TTC549 (cell line): ENCODE measurements around the gene AKAP7.
"Not testable (repeated sequence)": the region's sequence is repeated elsewhere in the genome, so short reads cannot be mapped to it uniquely, and the experiment has no call there.

Experiments
- FAIRE-seq: peaks from 2 replicates; lab custom pipeline; 2012; peaks lifted over from hg19 to GRCh38; lab: Jason Lieb, UNC

The AKAP7 gene

GRCh38 chr6:131255434-131255833, 120.2 kb downstream of the AKAP7 start:
- FAIRE-seq, result no peak

- FAIRE-seq, result no peak
These were observed 120.6 kb downstream of the AKAP7 start for GRCh38 chr6:131255911-131256310.

GRCh38 chr6:131257104-131257503, 121.8 kb downstream of the AKAP7 start:
- no peak for FAIRE-seq

DNA sequence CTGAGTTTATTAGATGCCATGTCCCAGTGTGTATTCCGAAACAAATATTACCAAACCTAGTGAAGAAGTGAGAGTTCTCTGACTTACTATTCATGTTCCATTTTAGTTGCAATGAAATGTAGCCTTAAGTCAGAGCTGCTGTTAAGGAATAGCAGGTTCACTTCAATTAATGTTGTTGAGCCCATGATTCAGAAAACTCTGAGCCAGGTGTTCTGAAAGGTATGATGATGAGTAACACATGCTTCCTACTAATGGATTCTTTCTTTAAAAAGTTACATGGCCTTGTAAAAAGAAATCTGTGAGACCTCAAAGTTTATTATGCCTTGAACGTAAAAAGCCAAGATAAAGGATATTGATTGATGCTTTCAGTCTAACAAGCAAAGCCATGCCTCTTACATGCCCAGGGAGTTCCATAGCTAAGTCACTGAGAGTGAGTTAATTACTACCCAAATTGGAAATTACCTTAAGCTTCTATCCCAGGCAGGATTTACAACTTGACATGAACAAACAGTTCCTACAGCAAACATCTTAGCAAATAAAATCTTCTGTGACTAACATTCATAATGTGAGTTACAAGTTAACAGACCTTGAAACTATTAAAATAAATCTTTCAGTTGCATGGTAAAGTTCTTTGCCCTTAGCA, 122.9 kb downstream of the AKAP7 start:
- FAIRE-seq, result no peak

GRCh38 chr6:131258816-131259476, 123.7 kb downstream of the AKAP7 start:
- FAIRE-seq, result no peak

DNA sequence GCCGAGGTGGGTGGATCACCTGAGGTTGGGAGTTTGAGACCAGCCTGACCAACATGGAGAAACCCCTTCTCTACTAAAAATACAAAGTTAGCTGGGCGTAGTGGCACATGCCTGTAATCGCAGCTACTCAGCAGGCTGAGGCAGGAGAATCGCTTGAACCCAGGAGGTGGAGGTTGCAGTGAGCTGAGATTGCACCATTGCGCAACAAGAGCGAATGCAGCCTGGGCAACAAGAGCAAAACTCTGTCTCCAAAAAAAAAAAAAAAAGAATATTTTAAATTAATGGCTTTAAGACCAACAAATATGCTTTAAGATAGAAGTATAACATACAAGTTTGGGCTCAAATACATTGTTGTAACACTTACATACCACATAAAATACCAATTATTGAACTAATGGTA, 125.7 kb downstream of the AKAP7 start:
- not testable (repeated sequence) for FAIRE-seq

DNA sequence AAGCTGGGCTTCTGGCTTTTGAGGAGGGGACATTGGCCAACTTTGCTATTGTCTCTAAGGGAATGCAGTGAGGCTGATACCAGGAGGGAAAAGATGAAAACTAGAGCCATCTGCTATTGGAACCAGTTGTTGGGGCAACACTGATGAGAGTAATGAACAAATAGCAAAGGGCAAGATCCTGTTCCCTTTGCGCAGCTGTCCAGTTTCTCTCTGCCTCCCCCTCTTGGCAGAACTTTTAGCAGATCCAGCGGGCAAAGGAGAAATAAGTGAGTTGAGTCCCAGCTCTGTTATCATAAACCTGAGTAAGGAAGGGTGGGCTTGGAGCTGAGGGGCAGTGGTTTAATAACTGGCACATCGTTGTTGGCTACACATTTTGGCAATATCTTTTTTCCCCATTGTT, 126.8 kb downstream of the AKAP7 start:
- FAIRE-seq, result no peak

- no peak for FAIRE-seq
These were observed 130.7 kb downstream of the AKAP7 start for GRCh38 chr6:131265939-131266338.

GRCh38 chr6:131268303-131268702, 133.0 kb downstream of the AKAP7 start:
- no peak for FAIRE-seq

GRCh38 chr6:131269565-131270391, 134.5 kb downstream of the AKAP7 start:
- FAIRE-seq, result no peak

- no peak for FAIRE-seq
These were observed 135.3 kb downstream of the AKAP7 start for GRCh38 chr6:131270534-131270933.

DNA sequence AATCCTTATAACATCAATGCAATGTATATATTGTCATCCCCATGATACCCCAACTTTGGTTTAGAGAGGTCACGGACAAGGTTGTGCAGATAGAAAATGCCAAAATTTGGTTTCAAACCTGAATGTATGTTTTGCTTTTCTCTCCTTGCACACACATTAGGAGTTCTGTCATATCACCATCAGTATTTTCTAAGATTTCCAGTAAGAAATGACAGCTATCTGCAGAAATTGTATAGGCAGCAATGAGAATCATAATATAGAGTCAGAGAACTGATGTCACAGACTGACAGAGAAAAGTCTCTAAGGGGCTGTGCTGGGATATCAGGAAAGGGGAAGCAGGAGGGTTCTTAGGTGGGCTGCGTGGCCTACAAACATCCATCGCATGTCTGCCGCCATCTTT, 140.0 kb downstream of the AKAP7 start:
- FAIRE-seq, result no peak

- no peak for FAIRE-seq
These were observed 142.3 kb downstream of the AKAP7 start for GRCh38 chr6:131277591-131277990.

DNA sequence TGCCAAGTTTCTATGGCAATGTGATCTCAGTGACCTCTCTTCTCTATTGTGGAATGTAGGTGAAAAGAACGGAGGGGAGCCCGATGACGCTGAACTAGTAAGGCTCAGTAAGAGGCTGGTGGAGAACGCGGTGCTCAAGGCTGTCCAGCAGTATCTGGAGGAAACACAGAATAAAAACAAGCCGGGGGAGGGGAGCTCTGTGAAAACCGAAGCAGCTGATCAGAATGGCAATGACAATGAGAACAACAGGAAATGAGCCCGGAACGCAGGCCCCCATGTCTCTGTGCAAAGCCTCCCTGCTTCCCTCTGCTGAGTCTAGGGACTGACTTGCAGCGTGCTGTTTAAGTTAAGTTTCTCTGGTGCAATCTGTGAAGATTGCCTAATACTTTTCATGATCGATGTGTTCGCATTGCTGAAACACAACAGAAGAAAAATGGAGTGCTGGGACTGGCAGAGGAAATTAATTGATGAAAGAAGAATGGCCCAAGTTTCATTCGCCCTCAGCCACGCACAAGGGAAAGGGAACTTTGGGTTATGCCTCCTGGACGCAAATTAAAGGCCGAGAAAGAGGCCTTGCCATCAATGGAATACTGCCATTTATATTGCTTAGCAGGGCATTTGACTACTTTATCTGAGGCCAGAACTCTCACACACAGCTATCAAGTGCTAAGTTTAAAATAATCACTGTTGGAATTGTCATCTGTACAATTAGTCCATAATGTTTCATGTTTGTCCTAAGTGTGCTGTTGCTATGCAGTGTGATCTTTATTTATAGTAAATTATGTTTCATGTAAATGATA, 146.4 kb downstream of the AKAP7 start:
- no peak for FAIRE-seq

GRCh38 chr6:131282365-131282764, 147.1 kb downstream of the AKAP7 start:
- FAIRE-seq, result no peak

DNA sequence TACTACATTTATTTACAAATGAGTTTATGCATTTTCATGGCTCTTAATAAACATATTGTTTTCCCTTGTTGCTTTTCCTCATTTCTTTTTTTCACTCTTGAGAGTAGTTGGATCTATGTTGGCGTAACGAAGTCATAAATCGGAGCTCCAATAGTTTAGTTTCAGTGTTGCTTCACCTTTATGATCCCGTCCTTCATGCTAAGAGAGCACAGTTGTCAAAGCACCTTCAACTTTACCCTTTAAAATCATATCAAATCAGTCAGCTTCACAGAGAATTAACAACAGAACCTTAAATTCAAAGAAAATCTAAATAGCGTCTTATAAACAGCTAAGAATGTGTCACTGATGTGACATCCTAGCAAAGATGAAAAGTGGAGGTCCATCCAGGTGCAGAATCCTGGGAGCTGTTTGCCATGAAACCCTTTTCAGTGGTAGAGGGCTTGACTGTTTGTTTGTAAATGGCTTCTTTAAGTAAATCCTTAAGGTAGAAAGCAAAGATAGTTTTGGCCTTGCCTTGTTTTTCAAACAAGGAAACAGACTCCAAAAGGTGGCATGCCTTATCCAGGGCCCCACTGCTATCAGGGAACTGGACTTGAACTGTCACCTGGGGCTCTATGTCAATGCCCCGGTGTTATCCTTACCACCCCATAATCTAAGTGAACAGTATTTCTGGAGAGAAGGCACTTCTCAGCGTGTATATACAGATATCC, 148.4 kb downstream of the AKAP7 start:
- no peak for FAIRE-seq

- no peak for FAIRE-seq
These were observed 150.3 kb downstream of the AKAP7 start for GRCh38 chr6:131285548-131285947.

GRCh38 chr6:131286469-131287040, 151.3 kb downstream of the AKAP7 start:
- no peak for FAIRE-seq

GRCh38 chr6:131288214-131288613, 152.9 kb downstream of the AKAP7 start:
- FAIRE-seq, result no peak

DNA sequence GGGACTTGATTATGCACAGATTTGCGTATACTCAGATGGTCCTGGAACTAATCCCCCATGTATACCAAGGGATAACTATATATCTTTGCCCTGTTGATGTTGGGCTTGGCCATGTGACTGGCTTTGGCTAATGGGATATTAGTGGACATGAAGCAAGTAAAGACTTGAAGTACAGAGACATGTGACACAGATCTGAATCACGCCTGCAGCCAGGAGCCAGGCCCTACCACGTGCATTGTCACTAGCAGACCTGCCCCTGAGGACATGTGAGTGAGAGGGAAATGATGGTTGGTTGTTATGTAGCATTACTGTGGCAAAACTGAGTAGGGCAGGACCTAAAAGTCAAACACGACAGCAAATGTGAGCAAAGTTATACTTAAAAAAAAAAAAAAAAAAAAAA, 155.7 kb downstream of the AKAP7 start:
- no peak for FAIRE-seq

DNA sequence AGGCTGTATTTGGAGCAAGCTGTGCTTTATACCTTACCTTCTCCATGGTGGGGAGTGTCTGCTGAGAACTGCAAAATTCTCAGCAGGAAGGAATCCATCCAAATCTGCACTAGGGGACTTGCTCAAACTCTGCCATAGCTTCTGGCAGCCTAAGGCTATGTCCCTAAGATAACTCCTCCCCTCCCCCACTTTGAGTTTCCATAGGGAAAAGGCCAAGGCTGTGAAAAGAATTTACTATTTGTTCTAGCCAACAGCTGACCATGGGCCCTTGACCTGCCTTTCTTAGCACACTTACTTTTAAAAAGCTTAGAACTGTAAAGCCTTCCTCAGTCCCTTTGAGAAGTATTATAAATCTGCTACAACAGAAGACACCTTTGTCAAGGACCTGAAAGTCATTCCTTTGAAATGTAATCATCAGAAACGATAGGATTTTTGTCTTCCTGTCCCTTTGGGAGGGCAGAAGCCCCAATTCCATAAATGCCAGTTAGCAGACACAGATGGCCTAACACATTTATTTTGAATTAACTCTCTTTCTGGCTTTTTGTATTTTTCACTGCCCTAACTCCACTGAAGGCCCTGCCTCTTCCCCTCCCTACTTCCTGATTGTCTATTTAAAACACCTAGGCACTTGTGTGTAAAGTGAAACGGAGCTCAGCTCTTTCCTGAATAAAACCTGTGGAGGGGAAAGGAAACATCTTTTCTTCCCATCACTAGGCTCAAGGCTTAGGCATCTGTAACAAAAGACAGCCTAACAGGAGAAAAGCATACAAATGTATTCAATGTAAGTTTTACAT, 157.1 kb downstream of the AKAP7 start:
- FAIRE-seq, result no peak
